Measurements from ENCODE around the gene CCDC80.
"Not testable (repeated sequence)": the region's sequence is repeated elsewhere in the genome, so short reads cannot be mapped to it uniquely, and the experiment has no call there.

Gene CCDC80

GRCh38 chr3:112572701-112573100, 68.2 kb downstream of the CCDC80 start:
- FAIRE-seq (no peak), DNase-seq (ENCODE audit: insufficient read length, low spot score) (no peak)
- TF ChIP-seq CTCF (IDR thresholded peaks at IDR 0.05; ENCODE audit: insufficient read depth, missing control alignments) = no peak

GRCh38 chr3:112569265-112569664, 71.7 kb downstream of the CCDC80 start:
- no peak for DNase-seq (ENCODE audit: insufficient read length, low spot score)
- no peak for FAIRE-seq
- no peak for TF ChIP-seq CTCF (IDR thresholded peaks at IDR 0.05; ENCODE audit: insufficient read depth, missing control alignments)

- DNase-seq (ENCODE audit: insufficient read length, low spot score) = no peak
- TF ChIP-seq CTCF (IDR thresholded peaks at IDR 0.05; ENCODE audit: insufficient read depth, missing control alignments) = no peak
- FAIRE-seq = no peak
These were observed 72.3 kb downstream of the CCDC80 start for GRCh38 chr3:112568642-112569041.

- DNase-seq (ENCODE audit: insufficient read length, low spot score) (no peak), FAIRE-seq (no peak)
- TF ChIP-seq CTCF (IDR thresholded peaks at IDR 0.05; ENCODE audit: insufficient read depth, missing control alignments) = no peak
These were observed 76.0 kb downstream of the CCDC80 start for GRCh38 chr3:112564940-112565305.

GRCh38 chr3:112564247-112564939, 76.5 kb downstream of the CCDC80 start:
- DNase-seq (ENCODE audit: insufficient read length, low spot score); FAIRE-seq: not testable (repeated sequence)

- FAIRE-seq (no peak), DNase-seq (ENCODE audit: insufficient read length, low spot score) (peak; percentile 34)
- no peak for TF ChIP-seq CTCF (IDR thresholded peaks at IDR 0.05; ENCODE audit: insufficient read depth, missing control alignments)
These were observed 79.0 kb downstream of the CCDC80 start, which contains the start of the genes ATG3 and SLC35A5 for GRCh38 chr3:112561734-112562529. Gene ATG3 (minus strand): TSS chr3:112561962. CDS start chr3:112561528, 434 bp downstream. Gene SLC35A5 (plus strand): TSS chr3:112562045. CDS start chr3:112563404, 1,359 bp downstream.

- DNase-seq (ENCODE audit: insufficient read length, low spot score) (no peak), FAIRE-seq (no peak)
- TF ChIP-seq CTCF (IDR thresholded peaks at IDR 0.05; ENCODE audit: insufficient read depth, missing control alignments) = no peak
These were observed 79.5 kb downstream of the CCDC80 start for GRCh38 chr3:112561484-112561733.
